ENCODE measurements around the gene ATP8B3.

- TF ChIP-seq CTCF (IDR thresholded peaks at IDR 0.05) = no peak
- no peak for TF ChIP-seq POLR2A (IDR thresholded peaks at IDR 0.05)
Measured at GRCh38 chr19:1858412-1859081, 46.5 kb upstream of the ATP8B3 start.
